ENCODE results near the gene MAST4.

- TF ChIP-seq CTCF (IDR thresholded peaks at IDR 0.05) (no peak), EZH2 (IDR thresholded peaks at IDR 0.05; ENCODE audit: borderline replicate concordance, insufficient read depth, low read depth, low read length, poor library complexity, severe bottlenecking) (no peak)
These were observed 594.7 kb downstream of the MAST4 start for GRCh38 chr5:67190861-67191260.

All from B cell (primary cell).